Measurements from ENCODE around the gene CHTF8.

DNA sequence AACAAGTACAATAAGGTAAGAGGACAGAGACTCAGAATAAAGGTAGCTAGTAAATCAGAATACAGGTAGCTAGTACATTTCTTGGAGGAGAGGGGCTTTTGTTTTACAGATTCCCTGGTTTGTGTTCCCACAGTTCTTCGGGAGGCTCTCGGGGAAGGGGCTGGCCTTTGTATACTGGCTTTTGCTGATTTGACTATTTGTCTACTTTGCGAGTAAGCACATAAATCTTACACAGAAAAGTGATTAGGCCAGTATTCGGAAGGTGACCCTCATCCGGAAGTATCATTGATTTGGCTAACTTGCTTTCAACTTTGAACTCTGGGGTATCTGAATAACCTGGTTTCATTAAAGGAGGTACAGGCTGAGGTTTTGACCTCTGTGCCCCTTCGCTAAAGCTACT is 33.2 kb upstream of the CHTF8 start:
- TF ChIP-seq, protein P1, sequence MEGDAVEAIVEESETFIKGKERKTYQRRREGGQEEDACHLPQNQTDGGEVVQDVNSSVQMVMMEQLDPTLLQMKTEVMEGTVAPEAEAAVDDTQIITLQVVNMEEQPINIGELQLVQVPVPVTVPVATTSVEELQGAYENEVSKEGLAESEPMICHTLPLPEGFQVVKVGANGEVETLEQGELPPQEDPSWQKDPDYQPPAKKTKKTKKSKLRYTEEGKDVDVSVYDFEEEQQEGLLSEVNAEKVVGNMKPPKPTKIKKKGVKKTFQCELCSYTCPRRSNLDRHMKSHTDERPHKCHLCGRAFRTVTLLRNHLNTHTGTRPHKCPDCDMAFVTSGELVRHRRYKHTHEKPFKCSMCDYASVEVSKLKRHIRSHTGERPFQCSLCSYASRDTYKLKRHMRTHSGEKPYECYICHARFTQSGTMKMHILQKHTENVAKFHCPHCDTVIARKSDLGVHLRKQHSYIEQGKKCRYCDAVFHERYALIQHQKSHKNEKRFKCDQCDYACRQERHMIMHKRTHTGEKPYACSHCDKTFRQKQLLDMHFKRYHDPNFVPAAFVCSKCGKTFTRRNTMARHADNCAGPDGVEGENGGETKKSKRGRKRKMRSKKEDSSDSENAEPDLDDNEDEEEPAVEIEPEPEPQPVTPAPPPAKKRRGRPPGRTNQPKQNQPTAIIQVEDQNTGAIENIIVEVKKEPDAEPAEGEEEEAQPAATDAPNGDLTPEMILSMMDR (IDR thresholded peaks at IDR 0.05), result no peak
- no peak for TF ChIP-seq POLR2A (IDR thresholded peaks at IDR 0.05)
- TF ChIP-seq EP300 (IDR thresholded peaks at IDR 0.05), result no peak

Data from ovary (tissue), 3 donors.